ENCODE measurements around the gene ROBO2.

ROBO2 gene

GRCh38 chr3:77234004-77234403 lies 194.1 kb downstream of the ROBO2 start:
- no peak overlapping the region for H3K4me3 ChIP-seq (ENCODE audit: control insufficient read depth, low read depth, low read length)
- DNase-seq (ENCODE audit: low read depth): no peak
- TF ChIP-seq CTCF (IDR thresholded peaks at IDR 0.05; ENCODE audit: control insufficient read depth, insufficient read depth, low read depth, low read length, missing control alignments): no peak

GRCh38 chr3:77236118-77236517 lies 196.2 kb downstream of the ROBO2 start:
- no peak for DNase-seq (ENCODE audit: low read depth)
- no peak overlapping the region for H3K4me3 ChIP-seq (ENCODE audit: control insufficient read depth, low read depth, low read length)
- TF ChIP-seq CTCF (IDR thresholded peaks at IDR 0.05; ENCODE audit: control insufficient read depth, insufficient read depth, low read depth, low read length, missing control alignments): no peak

GRCh38 chr3:77240072-77240650 lies 200.3 kb downstream of the ROBO2 start:
- H3K4me3 ChIP-seq (ENCODE audit: control insufficient read depth, low read depth, low read length): no peak overlapping the region
- TF ChIP-seq CTCF (IDR thresholded peaks at IDR 0.05; ENCODE audit: control insufficient read depth, insufficient read depth, low read depth, low read length, missing control alignments): no peak
- DNase-seq (ENCODE audit: low read depth): no peak

GRCh38 chr3:77242371-77242770 lies 202.5 kb downstream of the ROBO2 start:
- H3K4me3 ChIP-seq (ENCODE audit: control insufficient read depth, low read depth, low read length): no peak overlapping the region
- no peak for TF ChIP-seq CTCF (IDR thresholded peaks at IDR 0.05; ENCODE audit: control insufficient read depth, insufficient read depth, low read depth, low read length, missing control alignments)
- no peak for DNase-seq (ENCODE audit: low read depth)

- no peak for TF ChIP-seq CTCF (IDR thresholded peaks at IDR 0.05; ENCODE audit: control insufficient read depth, insufficient read depth, low read depth, low read length, missing control alignments)
- DNase-seq (ENCODE audit: low read depth): no peak
- H3K4me3 ChIP-seq (ENCODE audit: control insufficient read depth, low read depth, low read length): no peak overlapping the region
These were observed 205.1 kb downstream of the ROBO2 start for GRCh38 chr3:77244981-77245380.

- no peak for TF ChIP-seq CTCF (IDR thresholded peaks at IDR 0.05; ENCODE audit: control insufficient read depth, insufficient read depth, low read depth, low read length, missing control alignments)
- H3K4me3 ChIP-seq (ENCODE audit: control insufficient read depth, low read depth, low read length): no peak overlapping the region
- DNase-seq (ENCODE audit: low read depth): no peak
These were observed 207.2 kb downstream of the ROBO2 start for GRCh38 chr3:77247061-77247460.

GRCh38 chr3:77247817-77248216 lies 207.9 kb downstream of the ROBO2 start:
- H3K4me3 ChIP-seq (ENCODE audit: control insufficient read depth, low read depth, low read length): no peak overlapping the region
- no peak for TF ChIP-seq CTCF (IDR thresholded peaks at IDR 0.05; ENCODE audit: control insufficient read depth, insufficient read depth, low read depth, low read length, missing control alignments)
- no peak for DNase-seq (ENCODE audit: low read depth)
